Type B pancreatic cell (in vitro differentiated cells): Measurements from ENCODE around the gene SCARF2. TPM values are rescaled to one million over a fixed set of nuclear protein-coding genes. Genes with fewer than 3 reads are reported as not detected.
A peak's percentile ranks its signal among the peaks of the same experiment; 100 is the strongest.

ENCODE experiments used
- DNase-seq: peaks from one replicate; pipeline ENCODE4 v3.0.0; 2021; ENCODE audit warnings: mixed read lengths; ENCODE audit not compliant: unreplicated experiment; ENCODE audit errors: extremely low spot score
- H3K27ac Mint-ChIP-seq: 2 replicates; pipeline ENCODE4 v1.8.0; 2021; ENCODE audit warnings: mild to moderate bottlenecking, mixed read lengths
- H3K27me3 Mint-ChIP-seq: 2 replicates; pipeline ENCODE4 v1.8.0; 2021; ENCODE audit warnings: mixed read lengths
- H3K36me3 Mint-ChIP-seq: 2 replicates; pipeline ENCODE4 v1.8.0; 2021; ENCODE audit warnings: mixed read lengths
- H3K4me1 Mint-ChIP-seq: one replicate; pipeline ENCODE4 v1.8.0; 2021; ENCODE audit warnings: mixed read lengths; ENCODE audit not compliant: unreplicated experiment
- H3K4me3 Mint-ChIP-seq: 2 replicates; pipeline ENCODE4 v1.8.0; 2021; ENCODE audit warnings: mild to moderate bottlenecking, mixed read lengths
- H3K9me3 Mint-ChIP-seq: 2 replicates; pipeline ENCODE4 v1.8.0; 2021; ENCODE audit warnings: mixed read lengths
- CTCF ChIP-seq: fragments of 200-600 bp; sonication (generic); conservative IDR thresholded peaks from 2 replicates; pipeline ENCODE4 v1.5.0; 2021; ENCODE audit warnings: antibody characterized with exemption, mild to moderate bottlenecking
- total RNA-seq: library from RNA; stranded (reverse); gene quantifications from 2 replicates; pipeline ENCODE4 v1.2.1, GENCODE V29; 2021; ENCODE audit warnings: low replicate concordance

SCARF2 gene
- total RNA-seq, 1 donor from 2014 or later = 21.7 TPM

- Mint-ChIP-seq H3K9me3 (no peaks in the 10 kb centered on the region), H3K4me1 (peaks cover 28% of the 10 kb centered on the region), H3K27ac (peak overlapping the region; percentile 58), H3K36me3 (peaks cover 12% of the 10 kb centered on the region), H3K27me3 (peaks cover 51% of the 10 kb centered on the region), H3K4me3 (peak overlapping the region; percentile 81)
- no peak for DNase-seq
- no peak for TF ChIP-seq CTCF
These were observed 2.9 kb downstream of the SCARF2 start for GRCh38 chr22:20434773-20435172.

DNA sequence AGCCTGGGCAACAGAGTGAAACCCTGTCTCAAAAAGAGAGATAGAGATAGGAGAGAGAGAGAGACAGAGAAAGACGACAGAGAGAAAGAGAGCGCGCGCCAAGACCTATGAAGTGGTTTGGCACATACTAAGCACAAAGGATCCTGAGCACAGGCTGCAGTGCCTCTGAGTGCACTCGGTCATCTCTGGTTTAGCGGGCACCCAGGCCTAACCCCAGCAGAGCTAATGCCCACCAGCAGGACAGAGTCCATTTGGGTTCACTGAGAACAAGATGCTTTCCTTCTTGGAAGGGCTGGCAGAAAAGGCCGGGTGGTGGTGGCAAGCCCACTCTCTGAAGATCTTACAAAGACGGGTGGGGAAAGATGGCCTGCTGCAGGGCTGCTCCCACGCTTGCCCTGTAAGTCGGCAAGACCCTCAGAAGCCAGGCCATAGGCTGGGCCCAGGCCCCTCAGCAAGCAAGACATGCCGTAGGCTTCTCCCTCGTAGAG is 3.3 kb downstream of the SCARF2 start:
- TF ChIP-seq CTCF = no peak
- Mint-ChIP-seq H3K27me3 (peaks cover 47% of the 10 kb centered on the region), H3K4me3 (peak overlapping the region; percentile 85), H3K27ac (no peak overlapping the region), H3K36me3 (peaks cover 12% of the 10 kb centered on the region), H3K4me1 (peaks cover 25% of the 10 kb centered on the region), H3K9me3 (no peaks in the 10 kb centered on the region)
- no peak for DNase-seq

DNA sequence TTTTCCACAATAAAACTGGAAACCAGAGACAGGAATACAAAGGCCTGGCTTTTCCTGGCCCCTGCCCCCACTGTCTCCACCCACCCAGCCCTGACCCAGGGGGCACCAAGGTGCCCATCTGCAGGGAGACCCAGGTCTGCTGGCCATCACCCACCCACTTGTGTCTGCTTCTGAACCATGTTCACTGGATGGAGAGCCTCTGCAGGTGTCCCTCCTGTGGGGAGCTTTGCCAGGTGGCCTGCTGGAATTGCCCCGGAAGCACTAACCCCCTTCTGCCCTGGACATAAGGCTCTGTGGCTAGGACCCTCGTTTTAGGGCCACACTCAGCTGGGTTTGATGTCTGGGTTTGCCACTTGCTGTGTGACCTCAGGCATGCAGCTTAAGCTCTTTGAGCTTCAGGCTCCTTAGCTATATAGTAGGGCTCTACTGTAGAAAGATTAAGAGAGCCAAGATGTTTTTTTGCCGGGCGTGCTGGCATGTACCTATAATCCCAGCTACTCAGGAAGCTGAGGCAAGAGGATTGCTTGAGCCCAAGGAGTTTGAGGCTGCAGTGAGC is 3.9 kb downstream of the SCARF2 start:
- Mint-ChIP-seq H3K9me3 (no peaks in the 10 kb centered on the region), H3K27ac (no peak overlapping the region), H3K4me3 (peak overlapping the region; percentile 85), H3K36me3 (peaks cover 16% of the 10 kb centered on the region), H3K27me3 (peaks cover 50% of the 10 kb centered on the region), H3K4me1 (peaks cover 28% of the 10 kb centered on the region)
- DNase-seq = no peak
- TF ChIP-seq CTCF = no peak

GRCh38 chr22:20433191-20433590 is 4.4 kb downstream of the SCARF2 start:
- H3K4me3 Mint-ChIP-seq = no peak overlapping the region
- H3K36me3 Mint-ChIP-seq = peaks cover 16% of the 10 kb centered on the region
- no peak for TF ChIP-seq CTCF
- no peaks in the 10 kb centered on the region for H3K9me3 Mint-ChIP-seq
- DNase-seq = no peak
- H3K27ac Mint-ChIP-seq = no peak overlapping the region
- H3K4me1 Mint-ChIP-seq = peaks cover 25% of the 10 kb centered on the region
- H3K27me3 Mint-ChIP-seq = peaks cover 47% of the 10 kb centered on the region

- H3K36me3 Mint-ChIP-seq = peaks cover 20% of the 10 kb centered on the region
- H3K27ac Mint-ChIP-seq = no peak overlapping the region
- TF ChIP-seq CTCF = no peak
- H3K9me3 Mint-ChIP-seq = no peaks in the 10 kb centered on the region
- no peak for DNase-seq
- peaks cover 24% of the 10 kb centered on the region for H3K4me1 Mint-ChIP-seq
- no peak overlapping the region for H3K4me3 Mint-ChIP-seq
- H3K27me3 Mint-ChIP-seq = peaks cover 49% of the 10 kb centered on the region
These were observed 5.4 kb downstream of the SCARF2 start for GRCh38 chr22:20432244-20432686.
